ENCODE data around the gene CCDC73.

DNA sequence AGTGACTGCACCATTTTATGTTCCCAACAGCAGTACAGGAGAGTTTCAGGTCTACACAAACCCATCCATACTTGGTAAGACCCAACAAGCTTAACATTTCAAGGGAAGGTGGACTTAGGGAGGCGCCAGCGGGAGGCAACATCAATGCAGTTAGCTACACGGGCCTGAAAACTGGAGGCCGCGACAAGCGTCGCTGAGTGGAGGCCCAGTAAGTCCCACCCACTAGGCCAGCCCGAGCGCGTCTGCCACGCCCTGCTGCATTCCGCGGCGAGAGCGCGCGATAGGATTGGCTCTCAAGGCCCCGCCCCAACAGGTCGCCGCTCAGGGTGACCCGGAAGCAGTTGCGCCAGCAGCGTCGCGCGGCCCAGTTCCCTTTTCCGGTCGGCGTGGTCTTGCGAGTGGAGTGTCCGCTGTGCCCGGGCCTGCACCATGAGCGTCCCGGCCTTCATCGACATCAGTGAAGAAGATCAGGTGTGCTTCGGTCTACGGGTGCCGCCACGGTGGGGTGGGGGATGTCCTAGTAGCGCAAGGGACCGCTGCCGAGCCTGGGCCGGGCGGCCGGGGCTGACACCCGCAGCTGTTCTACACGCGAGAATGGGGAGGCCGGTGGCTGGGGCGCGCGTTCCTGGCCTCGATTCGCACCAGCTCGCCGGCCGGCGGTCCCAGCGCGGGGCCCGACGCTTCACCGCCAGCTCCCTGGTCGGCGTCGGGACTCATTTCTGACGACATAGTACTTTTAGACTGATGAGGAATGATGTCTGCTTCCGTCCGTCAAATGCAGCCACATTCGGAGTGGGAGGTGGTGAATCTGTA, 210.8 kb downstream of the CCDC73 start, which contains the start of gene EIF3M:
- TF ChIP-seq, protein P1, sequence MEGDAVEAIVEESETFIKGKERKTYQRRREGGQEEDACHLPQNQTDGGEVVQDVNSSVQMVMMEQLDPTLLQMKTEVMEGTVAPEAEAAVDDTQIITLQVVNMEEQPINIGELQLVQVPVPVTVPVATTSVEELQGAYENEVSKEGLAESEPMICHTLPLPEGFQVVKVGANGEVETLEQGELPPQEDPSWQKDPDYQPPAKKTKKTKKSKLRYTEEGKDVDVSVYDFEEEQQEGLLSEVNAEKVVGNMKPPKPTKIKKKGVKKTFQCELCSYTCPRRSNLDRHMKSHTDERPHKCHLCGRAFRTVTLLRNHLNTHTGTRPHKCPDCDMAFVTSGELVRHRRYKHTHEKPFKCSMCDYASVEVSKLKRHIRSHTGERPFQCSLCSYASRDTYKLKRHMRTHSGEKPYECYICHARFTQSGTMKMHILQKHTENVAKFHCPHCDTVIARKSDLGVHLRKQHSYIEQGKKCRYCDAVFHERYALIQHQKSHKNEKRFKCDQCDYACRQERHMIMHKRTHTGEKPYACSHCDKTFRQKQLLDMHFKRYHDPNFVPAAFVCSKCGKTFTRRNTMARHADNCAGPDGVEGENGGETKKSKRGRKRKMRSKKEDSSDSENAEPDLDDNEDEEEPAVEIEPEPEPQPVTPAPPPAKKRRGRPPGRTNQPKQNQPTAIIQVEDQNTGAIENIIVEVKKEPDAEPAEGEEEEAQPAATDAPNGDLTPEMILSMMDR (IDR thresholded peaks at IDR 0.05), result no peak
- TF ChIP-seq EZH2 (IDR thresholded peaks at IDR 0.05; ENCODE audit: borderline replicate concordance, insufficient read depth, low read depth, low read length, poor library complexity, severe bottlenecking), result no peak

All from B cell (primary cell).